GM12878 (cell line): ENCODE results near the gene RENBP. TPM values are rescaled to one million over a fixed set of nuclear protein-coding genes. Genes with fewer than 3 reads are reported as not detected.

ENCODE experiments used
- ATAC-seq: fragments of 200-7000 bp; cut with Tn5 transposase; 3 replicates; pipeline ENCODE4 v1.9.1; 2020; ENCODE audit warnings: mild to moderate bottlenecking, moderate library complexity
- BruUV-seq: library from RNA; stranded (reverse); fragments of 400-500 nt; replicated peaks from 2 replicates; lab custom pipeline; 2021; lab: Mats Ljungman, UMichigan
- CTCF ChIA-PET: fragments of 300-600 bp; sonication (Branson Sonifier 250); formaldehyde crosslinking; extraction: SDS; loops from one replicate; lab custom pipeline; 2021; ENCODE audit warnings: inconsistent platforms; lab: Yijun Ruan, JAX
- POLR2A ChIA-PET: fragments of 350-600 bp; formaldehyde crosslinking; extraction: SDS; loops from one replicate; lab custom pipeline; 2021; ENCODE audit warnings: inconsistent platforms; lab: Charles Lee
- RAD21 ChIA-PET: fragments of 300-600 bp; sonication (Branson Sonifier 250); formaldehyde crosslinking; loops from one replicate; lab custom pipeline; 2023; ENCODE audit warnings: antibody characterized with exemption; ENCODE audit not compliant: unreplicated experiment; lab: Charles Lee
- SMC1A ChIA-PET: fragments of 300-600 bp; sonication (Branson Sonifier 250); formaldehyde crosslinking; loops from one replicate; lab custom pipeline; 2023; ENCODE audit not compliant: unreplicated experiment, uncharacterized antibody; lab: Charles Lee
- DNase-seq: peaks from one replicate; pipeline ENCODE4 v3.0.0-alpha.2; 2011; ENCODE audit warnings: low read depth, low spot score
- FAIRE-seq: peaks from 3 replicates; lab custom pipeline; 2011; peaks lifted over from hg19 to GRCh38; lab: Jason Lieb, UNC
- H2AFZ ChIP-seq: 2 replicates; pipeline ENCODE4 v1.6.0; 2011; ENCODE audit warnings: low read depth, low read length, control low read depth; ENCODE audit not compliant: control insufficient read depth
- H3K27ac ChIP-seq: 2 replicates; pipeline ENCODE4 v1.5.1; 2011; ENCODE audit warnings: control low read depth; ENCODE audit not compliant: control insufficient read depth, insufficient read depth
- H3K27me3 ChIP-seq, 2 experiments: replicated peaks in 1 of 2; 2 replicates each; pipeline versions ENCODE4 v1.6.0 to v1.6.1; 2011; ENCODE audit warnings: low read length in 1 of 2; ENCODE audit not compliant: control insufficient read depth in 2 of 2, insufficient read depth in 2 of 2
- H3K36me3 ChIP-seq, 2 experiments: 2 replicates each; pipeline ENCODE4 v1.5.1; 2011; ENCODE audit warnings: low read length in 1 of 2; ENCODE audit not compliant: control insufficient read depth in 2 of 2, insufficient read depth in 2 of 2
- H3K4me1 ChIP-seq: 2 replicates; pipeline ENCODE4 v1.6.1; 2011; ENCODE audit warnings: mild to moderate bottlenecking, low read length, moderate library complexity, mixed read lengths; ENCODE audit not compliant: control insufficient read depth, insufficient read depth
- H3K4me2 ChIP-seq: 2 replicates; pipeline ENCODE4 v1.6.0; 2011; ENCODE audit warnings: control low read depth; ENCODE audit not compliant: control insufficient read depth, insufficient read depth
- H3K4me3 ChIP-seq: fragments of 200-600 bp; sonication (generic); 2 replicates; pipeline ENCODE4 v1.5.1; 2016
- H3K79me2 ChIP-seq: 2 replicates; pipeline ENCODE4 v1.6.0; 2011; ENCODE audit warnings: low read length; ENCODE audit not compliant: control insufficient read depth, insufficient read depth
- H3K9ac ChIP-seq: 2 replicates; pipeline ENCODE4 v1.8.0; 2011; ENCODE audit warnings: low read length, control low read depth, mixed read lengths; ENCODE audit not compliant: control insufficient read depth, insufficient read depth
- H3K9me3 ChIP-seq: replicated peaks from 3 replicates; pipeline ENCODE4 v1.5.1; 2011; ENCODE audit warnings: mild to moderate bottlenecking, low read length; ENCODE audit not compliant: control insufficient read depth, insufficient read depth
- H4K20me1 ChIP-seq: 2 replicates; pipeline ENCODE4 v1.6.0; 2011; ENCODE audit not compliant: control insufficient read depth, insufficient read depth
- BCL11A ChIP-seq: IDR thresholded peaks from 2 replicates; pipeline ENCODE4 v1.6.1; 2011; ENCODE audit warnings: low read depth, low read length
- BRCA1 ChIP-seq: IDR thresholded peaks from 2 replicates; pipeline ENCODE4 v1.6.1; 2011; ENCODE audit warnings: low read depth, low read length, improper control_type of control experiment
- CREB1 ChIP-seq: IDR thresholded peaks from 2 replicates; pipeline ENCODE4 v1.6.1; 2012; ENCODE audit warnings: low read depth, mild to moderate bottlenecking, inconsistent platforms
- KDM1A ChIP-seq: fragments of 200-600 bp; sonication (generic); IDR thresholded peaks from 2 replicates; pipeline ENCODE4 v1.6.1; 2016; ENCODE audit warnings: borderline replicate concordance
- KLF5 ChIP-seq: fragments of 450-650 bp; IDR thresholded peaks from 2 replicates; pipeline ENCODE4 v1.6.1; 2014; ENCODE audit warnings: mild to moderate bottlenecking; ENCODE audit not compliant: partially characterized antibody
- SRF ChIP-seq, 2 experiments: IDR thresholded peaks; 2 replicates each; pipeline ENCODE4 v1.6.1; 2011; ENCODE audit warnings: low read depth in 2 of 2, low read length in 2 of 2, mild to moderate bottlenecking in 1 of 2, moderate library complexity in 1 of 2
- TAF1 ChIP-seq: IDR thresholded peaks from 2 replicates; pipeline ENCODE4 v1.6.1; 2011; ENCODE audit warnings: mild to moderate bottlenecking, low read depth, low read length, borderline replicate concordance
- ZBTB40 ChIP-seq: fragments of 450-650 bp; IDR thresholded peaks from 2 replicates; pipeline ENCODE4 v1.6.1; 2016; ENCODE audit warnings: mild to moderate bottlenecking, moderate library complexity, borderline replicate concordance
- WGBS: methylation state at CpG from one replicate; pipeline ENCODE4 v1.1.6; 2016; ENCODE audit warnings: low lambda C conversion rate; ENCODE audit not compliant: insufficient replicate concordance, insufficient coverage; ENCODE audit errors: missing lambda C conversion rate; 5-methylcytosine and 5-hydroxymethylcytosine counted together
- in situ Hi-C: fragments of 300-500 bp; cut with MboI; formaldehyde crosslinking; loops from 9 replicates; pipeline ENCODE4 v1.14.3; 2018; ENCODE audit warnings: mixed read lengths
- intact Hi-C: fragments of 100-400 bp; cut with micrococcal nuclease; formaldehyde crosslinking; loops from one replicate; pipeline ENCODE4 v1.14.2; 2022; ENCODE audit not compliant: unreplicated experiment
- polyA plus RNA-seq, 11 experiments: library from polyadenylated mRNA; depleted of rRNA in 4 of 11; unstranded in 6 of 11; stranded (reverse) in 5 of 11; fragments of >200 nt; fragmentation: Nextera tagmentation in 4 of 11; fragmentation: Illumina TruSeq in 1 of 11; extraction: Ambion mirVana in 4 of 11; extraction: Trizol in 1 of 11; gene quantifications; 1 replicate in 1 of 11; 2 replicates in 10 of 11; pipeline versions ENCODE4 v1.2.1 to v1.2.3, GENCODE V29; 2011 to 2016; ENCODE audit warnings: inconsistent platforms in 2 of 11, missing spikeins in 2 of 11, low read depth in 1 of 11
- total RNA-seq, 4 experiments: library from RNA; depleted of rRNA in 3 of 4; stranded (reverse); fragments of >200 nt in 3 of 4; fragmentation: Illumina TruSeq in 1 of 4; extraction: Trizol in 1 of 4; gene quantifications; 2 replicates each; pipeline versions ENCODE4 v1.2.1 to v1.2.3, GENCODE V29; 2013 to 2021

RENBP gene
- total and polyA plus RNA-seq, 10 of the 15 experiments (the other 5 are each of a cell fraction or from before 2014, with no cell fraction given): 0.36 to 4.9 (median 1.8) TPM; not detected in 3

GRCh38 chrX:153992180-153992579, 47.7 kb upstream of the RENBP start:
- POLR2A ChIA-PET: no interaction called here
- Histone ChIP-seq H3K4me2 (no peak overlapping the region), H4K20me1 (no peaks in the 10 kb centered on the region), H3K9me3 (no peaks in the 10 kb centered on the region; the same call in 2 of the 3 replicates), H3K4me1 (no peaks in the 10 kb centered on the region), H3K9ac (no peak overlapping the region), H3K79me2 (no peaks in the 10 kb centered on the region), H3K36me3 (no peaks in the 10 kb centered on the region), H3K27ac (no peak overlapping the region), H3K4me3 (no peak overlapping the region), H2AFZ (no peak overlapping the region), H3K27me3 (no peaks in the 10 kb centered on the region)
- CTCF ChIA-PET: no interaction called here
- in situ Hi-C loops: no loop called here
- SMC1A ChIA-PET: no interaction called here
- no peak for ATAC-seq
- intact Hi-C loops: no loop called here
- BruUV-seq: no TSS peak
- WGBS: 55% methylated on average over 8 of the region's 8 CpGs
- TF ChIP-seq CREB1: no peak
- no peak for TF ChIP-seq KLF5
- TF ChIP-seq BCL11A: no peak
- TF ChIP-seq BRCA1: no peak
- no peak for TF ChIP-seq ZBTB40
- TF ChIP-seq TAF1: no peak
- TF ChIP-seq SRF (IDR thresholded peaks at IDR 0.05; ENCODE audit: low read depth in 2 of 2, low read length in 2 of 2): no peak
- no peak for TF ChIP-seq KDM1A
- RAD21 ChIA-PET: no interaction called here
- no peak for DNase-seq
- no peak for FAIRE-seq
